ENCODE data around the gene UBASH3B. TPM values are rescaled to one million over a fixed set of nuclear protein-coding genes. Genes with fewer than 3 reads are reported as not detected.

UBASH3B gene
- total and polyA plus RNA-seq, 2 of the 13 experiments (the other 11 are each of a cell fraction or from before 2014, with no cell fraction given) = 4.4 to 7.6 TPM

- TF ChIP-seq JUND (CRISPR knock-in tag; IDR thresholded peaks at IDR 0.05) = no peak
- TF ChIP-seq ATRX (CRISPR knock-in tag; IDR thresholded peaks at IDR 0.05; ENCODE audit: borderline replicate concordance) = no peak
- no peak for TF ChIP-seq BRD4 (CRISPR knock-in tag; IDR thresholded peaks at IDR 0.05)
- TF ChIP-seq RFXAP (CRISPR knock-in tag; IDR thresholded peaks at IDR 0.05; ENCODE audit: borderline replicate concordance) = no peak
- no peak for TF ChIP-seq ZNF432 (CRISPR knock-in tag; IDR thresholded peaks at IDR 0.05; ENCODE audit: borderline replicate concordance)
- TF ChIP-seq MED8 (CRISPR knock-in tag; IDR thresholded peaks at IDR 0.05; ENCODE audit: insufficient replicate concordance) = no peak
- no peak for TF ChIP-seq ARNTL (CRISPR knock-in tag; IDR thresholded peaks at IDR 0.05)
- no peak for TF ChIP-seq REST (IDR thresholded peaks at IDR 0.05; ENCODE audit: borderline replicate concordance in 1 of 2, low read depth in 1 of 2, low read length in 2 of 2)
- no peak for TF ChIP-seq IKZF1 (IDR thresholded peaks at IDR 0.05)
- no peak for TF ChIP-seq EHMT2 (IDR thresholded peaks at IDR 0.05; ENCODE audit: borderline replicate concordance, low read depth, low read length)
- no peak for TF ChIP-seq ZNF18 (CRISPR knock-in tag; IDR thresholded peaks at IDR 0.05; ENCODE audit: insufficient replicate concordance)
- TF ChIP-seq ZBTB37 (CRISPR knock-in tag; IDR thresholded peaks at IDR 0.05) = no peak
- TF ChIP-seq ZNF12 (CRISPR knock-in tag; IDR thresholded peaks at IDR 0.05) = no peak
- no peak for TF ChIP-seq ZNF816 (CRISPR knock-in tag; IDR thresholded peaks at IDR 0.05; ENCODE audit: borderline replicate concordance)
- no peak for TF ChIP-seq DR1 (CRISPR knock-in tag; IDR thresholded peaks at IDR 0.05)
- TF ChIP-seq BHLHE40 (IDR thresholded peaks at IDR 0.05; ENCODE audit: low read length) = no peak
- TF ChIP-seq ZNF33A (CRISPR knock-in tag; IDR thresholded peaks at IDR 0.05; ENCODE audit: borderline replicate concordance) = no peak
- TF ChIP-seq ZBTB2 (CRISPR knock-in tag; IDR thresholded peaks at IDR 0.05; ENCODE audit: low read depth) = no peak
- no peak for TF ChIP-seq HBP1 (CRISPR knock-in tag; IDR thresholded peaks at IDR 0.05; ENCODE audit: low read depth)
- TF ChIP-seq ETV5 (CRISPR knock-in tag; IDR thresholded peaks at IDR 0.05; ENCODE audit: borderline replicate concordance) = peak; percentile 77; the same call in 1 of the 2 replicates
- TF ChIP-seq ZNF75D (CRISPR knock-in tag; IDR thresholded peaks at IDR 0.05; ENCODE audit: borderline replicate concordance) = no peak
- TF ChIP-seq ZNF572 (CRISPR knock-in tag; IDR thresholded peaks at IDR 0.05) = no peak
These were observed 21.1 kb downstream of the UBASH3B start (continued) for GRCh38 chr11:122676638-122677037.

Measured in HepG2 (cell line).